ENCODE results near the gene CARD10.
"Not testable (repeated sequence)": the region's sequence is repeated elsewhere in the genome, so short reads cannot be mapped to it uniquely, and the experiment has no call there.

The CARD10 gene

DNA sequence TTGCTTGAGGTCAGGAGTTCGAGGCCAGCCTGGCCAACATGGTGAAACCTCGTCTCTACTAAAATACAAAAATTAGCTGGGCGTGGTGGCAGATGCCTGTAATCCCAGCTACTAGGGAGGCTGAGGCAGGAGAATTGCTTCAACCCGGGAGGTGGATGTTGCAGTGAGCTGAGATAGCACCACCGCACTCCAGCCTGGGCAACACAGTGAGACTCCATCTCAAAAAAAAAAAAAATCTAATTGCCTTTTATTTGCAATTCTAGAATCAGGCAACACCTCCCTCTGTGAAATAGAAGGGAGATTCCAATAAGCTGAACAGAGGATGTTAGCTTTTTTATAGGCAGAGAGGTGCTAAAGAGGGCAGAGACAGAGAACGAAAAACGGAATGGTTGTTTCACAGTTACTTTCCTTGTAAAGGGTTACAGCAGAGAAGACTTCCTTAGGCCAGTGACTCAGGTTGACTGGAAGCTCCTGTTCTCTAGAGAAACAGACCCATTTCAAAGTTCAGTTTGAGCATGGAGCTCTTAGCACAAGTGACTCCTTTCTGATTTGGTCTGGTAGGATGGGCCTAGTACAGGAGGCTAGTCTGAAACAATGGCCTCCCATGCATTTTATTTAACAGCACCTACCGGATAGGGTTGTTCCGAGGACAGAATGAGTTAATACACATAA lies 8.0 kb upstream of the CARD10 start:
- DNase-seq (ENCODE audit: low read depth in 2 of 2), result not testable (repeated sequence)

DNA sequence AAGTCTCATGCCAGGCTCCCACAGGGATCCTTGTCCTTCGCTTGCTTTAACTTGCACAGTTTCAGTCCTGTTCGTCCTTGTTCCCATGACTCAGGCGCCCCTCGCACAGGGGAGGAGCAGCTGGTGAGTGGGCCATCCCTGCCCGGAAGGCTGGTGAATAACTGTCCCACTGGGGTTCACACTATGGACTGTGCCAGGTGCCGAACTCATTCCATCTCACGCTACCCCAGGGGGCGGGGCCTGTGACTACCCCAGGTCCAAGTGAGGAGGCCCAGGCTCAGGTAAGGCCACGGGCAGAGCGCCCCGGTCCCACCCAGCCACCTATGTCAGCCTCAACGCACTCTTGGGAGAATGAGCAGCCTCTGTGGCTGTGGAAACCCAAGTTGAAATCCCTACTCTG lies 7.2 kb upstream of the CARD10 start:
- DNase-seq (ENCODE audit: low read depth in 2 of 2), result no peak

DNA sequence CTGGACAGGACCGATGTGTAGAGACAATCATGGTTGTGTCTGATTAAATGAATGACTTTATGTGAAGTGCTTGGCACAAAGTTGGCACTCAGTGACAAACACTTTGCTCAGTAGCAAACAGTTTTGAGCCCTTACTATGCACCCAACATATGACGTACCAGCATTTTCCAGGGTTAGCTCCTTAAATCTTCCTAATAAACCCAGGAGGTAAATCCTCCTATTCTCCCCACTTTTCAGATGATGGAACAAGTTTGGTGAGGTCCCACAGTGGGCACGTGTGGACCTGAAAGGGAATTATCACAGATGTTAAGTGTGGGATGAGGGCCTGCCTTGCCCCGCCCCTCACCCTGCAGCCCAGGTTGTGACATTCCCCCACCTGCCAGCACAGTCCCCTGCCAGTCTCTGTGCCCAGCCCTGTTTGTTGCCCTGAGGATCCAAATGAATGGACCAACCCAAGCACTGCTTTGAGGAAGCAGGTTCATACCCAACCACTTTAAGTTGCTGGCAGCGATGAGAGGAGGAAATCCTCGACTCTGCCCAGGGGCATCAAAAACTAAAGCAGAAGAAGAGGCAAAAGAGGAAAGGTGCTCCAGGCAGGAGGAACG lies 6.6 kb upstream of the CARD10 start:
- DNase-seq (ENCODE audit: low read depth in 2 of 2), result no peak

DNA sequence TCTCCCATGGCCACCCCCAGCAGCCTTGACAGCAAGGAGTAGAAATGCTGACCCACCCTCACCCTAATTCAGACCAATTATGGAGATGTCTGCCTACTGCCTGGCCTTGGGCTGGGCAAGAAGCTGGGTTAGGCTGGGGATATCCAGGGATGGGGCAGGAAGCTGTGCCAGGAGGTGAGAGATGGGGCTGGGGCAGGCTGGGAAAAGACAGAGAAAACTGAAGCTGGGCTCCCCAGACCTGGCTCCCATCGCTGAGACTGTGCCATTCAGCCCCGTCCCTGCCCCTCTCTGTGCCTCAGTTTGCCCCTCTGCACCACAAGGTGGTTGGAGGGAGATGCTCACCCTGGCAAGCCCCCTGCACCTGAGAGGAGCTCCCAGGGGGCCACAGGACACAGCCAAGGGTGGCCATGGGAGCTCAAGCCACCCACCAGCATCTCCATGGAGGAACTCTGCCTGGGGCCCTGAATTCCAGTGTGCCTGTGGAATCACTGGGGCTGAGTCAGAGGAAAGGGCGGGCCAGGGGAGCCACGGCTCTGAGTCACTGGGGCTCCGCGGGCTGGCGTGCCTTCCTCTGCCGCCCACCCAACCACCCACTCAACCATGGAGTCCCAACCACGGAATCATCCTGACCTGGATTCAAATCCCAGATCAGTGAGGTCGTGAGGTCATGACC lies 6.0 kb upstream of the CARD10 start:
- DNase-seq (ENCODE audit: low read depth in 2 of 2), result no peak

DNA sequence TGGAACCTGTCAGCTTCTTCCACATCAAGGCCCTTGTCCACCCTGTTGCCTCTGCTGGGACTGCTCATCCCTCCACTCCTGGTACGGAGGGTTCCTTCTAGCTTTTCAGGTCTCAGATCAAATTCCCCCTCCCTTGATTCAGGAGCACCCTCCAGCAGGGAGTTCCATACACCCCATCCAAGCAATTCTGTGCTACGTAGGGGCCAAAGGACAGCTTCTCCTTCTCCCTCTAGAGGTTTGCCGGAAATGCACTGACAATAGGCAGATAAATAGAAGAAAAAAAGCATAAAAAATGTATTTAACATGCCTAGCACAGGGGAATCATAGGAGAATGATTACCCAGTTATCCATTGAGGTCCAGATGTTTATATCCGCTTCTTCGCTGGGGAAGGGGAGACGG lies 3.3 kb upstream of the CARD10 start:
- no peak for DNase-seq (ENCODE audit: low read depth in 2 of 2)

DNA sequence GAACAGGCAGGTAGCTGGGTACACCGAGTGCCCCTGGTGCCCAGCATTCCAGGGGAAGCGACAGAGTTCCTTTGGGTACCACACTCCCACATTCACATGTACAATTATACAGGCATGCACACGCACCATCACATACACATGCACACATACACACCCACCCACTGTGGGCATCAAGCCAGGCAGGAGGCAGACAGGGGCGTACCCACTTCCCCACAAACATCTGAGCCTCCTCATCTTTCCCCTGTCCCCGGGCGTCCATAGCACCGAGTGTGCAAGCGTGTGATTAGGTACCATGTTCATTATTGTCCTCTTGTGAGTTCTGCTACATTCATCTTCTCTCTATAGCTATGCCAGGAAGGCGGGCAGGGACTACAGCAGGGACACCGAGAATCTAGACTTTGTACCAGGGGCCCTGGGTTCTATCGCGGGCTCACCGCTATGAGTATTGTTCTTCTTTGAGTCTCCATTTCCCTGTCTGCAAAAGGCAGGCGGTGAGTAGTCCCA lies 2.1 kb upstream of the CARD10 start:
- no peak for DNase-seq (ENCODE audit: low read depth in 2 of 2)

DNA sequence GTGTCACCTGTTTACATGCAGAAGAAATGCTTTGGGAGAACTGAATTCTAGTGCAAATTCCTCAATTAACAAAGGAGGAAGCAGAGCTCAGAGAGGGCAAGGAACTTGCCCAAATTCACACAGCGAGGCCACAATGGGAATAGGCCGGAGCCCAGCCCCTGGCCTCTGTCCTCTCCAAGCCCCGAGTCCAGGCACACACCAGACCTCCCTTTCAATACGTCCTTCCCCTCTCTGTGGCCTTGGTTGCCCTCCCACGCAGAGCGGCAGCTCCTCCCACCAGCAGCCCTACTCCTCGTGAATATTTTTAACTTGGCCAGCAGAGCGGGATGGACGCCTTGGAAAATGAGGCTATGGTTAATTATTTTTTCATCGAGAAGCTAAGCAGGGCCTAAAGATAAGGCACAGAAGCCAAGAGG lies 1.6 kb upstream of the CARD10 start:
- DNase-seq (ENCODE audit: low read depth in 2 of 2), result no peak

DNA sequence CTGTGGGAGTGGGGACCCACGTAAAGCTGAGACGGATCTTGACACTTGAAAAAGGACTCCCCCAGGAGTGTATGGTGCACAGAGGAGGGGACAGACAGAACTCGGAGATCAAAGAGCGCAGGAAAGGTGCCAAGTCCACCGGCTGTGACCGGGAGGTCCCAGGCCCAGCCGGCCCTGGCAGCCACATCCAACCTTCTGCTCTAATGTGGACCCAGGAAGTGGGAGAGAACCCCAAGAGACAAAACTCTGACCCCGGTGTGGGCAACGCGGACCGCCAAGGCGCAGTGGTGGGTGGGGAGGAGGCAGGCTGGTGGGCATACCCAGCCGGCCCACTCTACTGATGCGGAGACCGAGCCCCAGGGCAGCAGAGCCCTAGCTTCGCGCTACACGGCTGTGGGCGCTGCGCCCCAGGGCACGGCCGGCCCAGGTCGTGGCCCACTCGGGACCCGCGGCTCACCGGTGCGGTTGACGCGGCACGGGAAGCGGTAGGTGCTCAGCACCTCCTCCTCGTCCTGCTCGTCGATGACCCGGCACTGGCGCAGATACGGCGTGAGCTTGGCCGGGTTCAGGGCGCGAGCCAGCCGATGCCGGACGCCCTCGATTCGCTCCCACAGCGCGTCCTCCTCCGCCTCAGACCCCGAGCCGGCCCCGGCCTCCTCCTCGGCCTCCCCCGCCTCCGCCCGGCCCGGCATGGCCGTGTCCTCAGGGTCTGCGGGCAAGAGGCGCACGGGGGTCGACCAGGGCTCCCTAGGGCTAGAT lies 527 bp downstream of the CARD10 start:
- no peak for DNase-seq (ENCODE audit: low read depth in 2 of 2)

DNA sequence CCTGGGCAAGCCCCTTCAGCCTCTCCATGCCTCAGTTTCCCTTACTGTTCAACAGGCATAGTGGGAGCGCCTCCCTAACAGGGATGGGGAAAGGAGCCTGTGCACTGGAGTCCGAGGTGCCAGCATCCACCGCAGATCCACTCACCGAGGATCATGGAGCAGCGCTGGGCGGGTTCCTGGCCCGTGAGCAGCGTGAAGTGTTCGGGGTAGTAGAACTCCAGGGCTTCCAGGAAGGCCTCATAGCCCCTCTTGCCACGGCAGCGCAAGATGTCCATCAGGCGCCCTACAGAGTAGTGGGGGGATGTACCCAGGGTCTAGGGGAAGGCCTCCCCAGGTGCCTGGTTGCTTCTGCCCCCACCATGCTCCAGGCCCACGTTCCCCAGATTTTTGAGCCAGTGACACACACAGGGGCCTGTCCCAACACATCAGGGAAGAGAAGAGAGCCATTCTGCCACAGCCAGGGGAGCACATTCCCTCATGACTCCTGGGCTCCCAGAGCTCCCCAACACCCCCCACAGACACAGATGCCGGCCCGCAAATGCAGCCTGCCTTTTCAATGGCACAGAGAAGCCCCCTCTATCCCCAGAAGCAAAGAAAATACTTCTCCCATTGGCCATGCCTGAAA lies 1.3 kb downstream of the CARD10 start:
- DNase-seq (ENCODE audit: low read depth in 2 of 2), result no peak

DNA sequence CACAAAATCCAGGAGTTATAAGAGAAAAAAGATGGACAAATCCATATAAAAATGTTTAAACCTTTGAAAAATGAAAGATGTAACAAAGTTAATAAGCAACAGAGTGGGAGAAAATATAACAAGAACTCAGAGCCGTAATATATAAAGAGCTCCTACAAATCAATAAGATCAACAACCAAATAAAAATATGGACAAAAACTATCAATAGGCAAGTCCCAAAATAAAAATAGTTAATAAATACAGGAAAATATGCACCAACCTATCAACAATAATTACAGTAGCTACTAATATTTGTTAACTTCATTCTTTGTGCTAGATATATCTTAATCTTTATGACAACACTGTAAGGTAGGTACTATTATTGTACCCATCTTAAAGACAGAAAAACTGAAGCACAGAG lies 2.8 kb downstream of the CARD10 start:
- no peak for DNase-seq (ENCODE audit: low read depth in 2 of 2)

DNA sequence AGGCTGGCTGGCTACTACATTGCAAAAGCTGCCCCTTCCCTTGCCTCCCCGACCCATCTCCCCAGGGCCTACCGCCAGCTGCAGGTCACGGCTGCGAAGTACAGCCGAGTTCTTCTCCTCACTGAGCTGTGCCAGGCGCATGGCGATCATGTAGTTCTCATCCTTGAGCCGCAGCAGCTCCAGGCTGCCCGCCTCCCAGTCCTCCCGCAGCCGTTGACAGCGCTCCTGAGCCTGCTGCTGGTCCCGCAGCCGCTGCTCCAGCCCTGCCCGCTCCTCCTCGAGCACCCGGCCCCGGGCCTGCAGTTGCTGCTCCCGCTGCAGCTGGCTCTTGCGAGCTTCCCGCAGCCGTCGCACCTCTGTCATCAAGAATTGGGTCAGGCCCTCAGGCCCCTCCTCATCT lies 3.3 kb downstream of the CARD10 start:
- DNase-seq (ENCODE audit: low read depth in 2 of 2), result no peak

DNA sequence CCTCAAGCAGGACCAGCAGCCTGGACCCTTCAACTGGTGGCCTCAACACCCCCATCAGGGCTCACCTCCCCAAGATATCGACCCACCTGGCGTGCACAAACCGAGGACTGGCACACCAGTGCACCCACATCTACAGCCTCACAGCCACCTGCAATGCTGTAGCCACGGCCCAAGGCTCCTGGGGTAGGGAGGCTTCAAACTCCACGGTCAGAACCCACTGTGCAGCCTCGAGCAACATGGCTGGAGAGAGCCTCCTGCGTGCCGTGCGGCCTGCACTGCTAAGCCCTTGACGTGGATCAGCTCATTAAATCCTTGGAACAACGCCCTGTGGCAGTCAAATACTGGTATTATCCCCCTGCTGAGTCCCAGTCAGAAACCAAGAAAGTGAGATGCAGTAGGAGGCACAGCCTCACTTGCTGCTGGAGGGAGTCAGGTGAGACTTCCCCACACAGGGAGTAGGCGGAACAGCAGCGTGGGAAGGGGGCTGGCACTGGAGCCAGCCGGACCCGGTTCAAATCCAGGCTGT lies 4.6 kb downstream of the CARD10 start:
- no peak for DNase-seq (ENCODE audit: low read depth in 2 of 2)

DNA sequence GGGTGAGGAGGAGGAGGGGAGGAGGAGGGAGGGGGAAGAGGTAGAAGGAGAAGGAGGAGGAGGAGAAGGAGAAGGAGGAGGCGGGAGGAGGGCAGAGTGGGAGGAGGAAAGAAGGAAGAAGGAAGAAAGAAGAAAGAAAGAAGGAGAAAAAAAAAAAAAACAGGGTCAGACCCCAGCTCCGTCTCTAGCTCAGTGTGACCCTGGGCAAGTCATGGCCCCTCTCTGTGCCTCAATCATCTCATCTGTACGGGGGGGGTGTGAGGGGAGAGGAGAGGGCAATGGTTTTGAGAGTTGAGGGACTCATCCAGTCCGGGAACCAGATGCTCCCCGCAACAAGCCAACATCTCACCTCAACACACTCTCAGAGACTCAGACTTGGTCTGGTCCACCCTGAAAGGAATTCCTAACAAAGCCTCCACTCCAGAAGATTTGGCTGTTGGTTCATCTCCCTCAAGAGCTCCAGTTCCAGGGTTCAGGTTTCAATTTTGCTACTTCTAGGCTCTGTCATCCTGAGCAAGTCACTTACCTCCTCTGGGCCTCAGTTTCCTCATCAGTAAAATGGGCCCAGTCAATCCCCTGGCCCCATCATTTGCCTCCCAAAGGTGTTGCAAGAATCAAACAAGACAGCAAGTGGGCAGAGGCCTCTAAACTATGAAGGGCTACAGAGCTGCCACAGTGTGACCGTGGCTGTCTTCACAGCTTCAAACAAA lies 7.7 kb downstream of the CARD10 start:
- no peak for DNase-seq (ENCODE audit: low read depth in 2 of 2)

DNA sequence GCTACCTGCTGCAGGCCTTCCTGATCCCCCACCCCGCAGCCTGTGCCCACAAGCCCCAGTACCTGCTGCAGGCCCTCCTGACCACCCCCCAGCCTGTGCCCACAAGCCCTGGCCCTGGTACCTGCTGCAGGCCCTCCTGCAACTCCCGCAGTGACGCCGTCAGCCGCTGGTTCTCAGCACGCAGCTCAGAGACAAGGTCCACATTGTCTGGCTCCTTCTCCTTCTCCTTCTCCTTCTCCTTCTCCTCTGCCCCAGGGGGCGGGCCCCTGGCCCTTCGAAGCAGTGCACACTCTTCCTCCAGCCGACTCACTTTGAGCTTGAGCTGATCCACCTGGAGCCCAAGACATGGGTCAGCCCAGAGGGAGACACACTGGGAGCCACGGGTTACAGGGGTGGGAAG lies 9.1 kb downstream of the CARD10 start:
- no peak for DNase-seq (ENCODE audit: low read depth in 2 of 2)

DNA sequence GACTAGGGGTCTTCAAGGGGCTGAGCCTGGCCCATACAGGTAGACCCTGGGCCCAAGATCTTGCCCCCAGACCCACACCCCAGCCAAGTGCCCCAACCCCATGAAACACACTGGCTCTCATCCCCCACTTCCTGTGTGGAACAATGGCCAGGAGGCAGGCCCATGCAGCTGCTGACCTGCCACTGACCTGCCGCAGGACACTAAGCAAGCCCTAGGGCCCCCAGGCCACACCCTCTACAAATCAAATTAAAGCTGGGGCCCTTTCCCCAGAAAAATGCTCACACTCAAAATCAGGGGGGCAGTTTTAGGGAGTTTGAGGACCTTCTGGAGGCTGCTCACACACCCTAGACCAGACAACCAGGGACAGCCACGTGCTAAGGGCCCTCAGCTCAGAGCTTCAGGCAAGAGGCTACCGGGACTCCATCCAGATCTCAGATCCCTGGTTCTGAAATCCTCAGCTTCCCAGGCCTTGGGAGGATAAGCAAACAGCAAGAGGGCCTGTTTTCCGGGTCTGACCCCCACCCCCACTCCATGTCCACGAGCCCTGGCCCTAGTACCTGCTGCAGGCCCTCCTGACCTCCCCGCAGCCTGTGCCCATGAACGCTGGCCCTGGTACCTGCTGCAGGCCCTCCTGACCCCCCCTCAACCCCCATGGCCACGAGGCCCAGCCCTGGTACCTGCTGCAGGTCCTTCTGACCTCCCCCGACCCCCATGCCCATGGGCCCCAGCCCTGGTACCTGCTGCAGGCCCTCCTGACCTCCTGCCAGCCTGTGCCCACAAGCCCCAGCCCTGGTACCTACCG lies 10.0 kb downstream of the CARD10 start:
- DNase-seq (ENCODE audit: low read depth in 2 of 2), result no peak

DNA sequence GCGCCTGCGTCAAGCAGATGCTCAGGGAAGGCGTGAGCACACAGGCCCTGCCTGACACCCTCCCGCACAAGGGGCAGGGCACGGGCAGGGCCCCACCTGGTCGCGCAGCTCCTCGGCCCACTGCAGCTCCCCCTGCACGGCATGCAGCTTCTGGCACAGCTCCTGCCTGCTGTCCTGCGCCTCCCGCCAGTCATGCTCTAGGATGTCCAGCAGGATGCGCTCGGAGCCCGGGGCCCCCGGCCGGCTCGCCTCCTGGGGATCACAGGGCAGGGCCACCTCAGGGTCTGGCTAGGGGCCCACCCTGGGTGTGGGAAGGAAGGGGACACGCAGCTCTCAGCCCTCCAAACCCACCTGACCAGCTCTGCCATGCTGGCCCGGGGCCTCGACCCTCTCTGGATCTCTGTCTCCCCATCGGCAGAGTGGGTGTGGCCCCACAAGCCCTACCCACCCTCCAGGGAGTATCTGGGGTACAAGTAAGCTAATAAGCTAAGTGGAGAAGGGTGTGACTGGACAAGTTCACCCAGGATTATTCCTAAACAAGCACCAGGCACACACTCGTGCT lies 10.7 kb downstream of the CARD10 start:
- DNase-seq (ENCODE audit: low read depth in 2 of 2), result no peak

DNA sequence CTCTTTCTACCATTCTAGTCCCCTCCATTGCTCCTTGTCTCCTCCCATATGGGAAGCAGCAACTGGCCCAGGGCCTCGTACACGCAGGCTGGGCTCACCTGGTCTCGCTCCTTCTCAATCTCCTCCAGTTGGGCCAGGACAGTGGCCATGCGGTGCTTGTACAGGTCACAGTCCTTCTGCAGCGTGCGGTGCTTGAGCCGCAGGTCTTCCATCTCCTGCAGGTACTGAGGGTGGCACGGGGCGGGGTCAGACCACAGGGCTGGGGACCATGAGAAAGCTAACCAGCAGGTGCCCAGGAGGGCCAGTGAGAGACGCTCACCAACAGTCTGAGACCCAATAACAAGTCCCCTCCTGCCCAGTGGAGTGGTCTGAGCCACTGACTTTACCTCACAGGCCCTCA lies 11.5 kb downstream of the CARD10 start:
- DNase-seq (ENCODE audit: low read depth in 2 of 2), result no peak

DNA sequence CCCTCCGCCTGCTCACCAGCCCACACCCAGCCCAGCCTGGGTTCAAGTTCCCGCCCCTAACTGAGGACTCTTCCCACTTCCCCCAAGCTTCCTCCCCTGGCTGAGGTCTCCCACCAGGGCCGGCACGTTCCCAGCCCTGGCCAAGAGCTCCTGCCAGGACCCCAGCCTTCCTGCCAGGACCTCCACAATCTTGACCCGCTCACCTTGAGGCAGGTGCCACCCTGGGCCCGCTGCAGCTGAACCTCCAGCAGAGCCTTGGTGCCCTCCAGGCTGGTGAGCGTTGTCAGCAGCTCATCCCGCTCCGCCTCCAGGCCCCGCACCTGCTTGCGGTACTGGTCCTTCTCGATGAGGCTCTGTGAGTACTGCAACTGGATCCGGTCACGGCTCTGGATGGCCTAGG lies 13.2 kb downstream of the CARD10 start:
- no peak for DNase-seq (ENCODE audit: low read depth in 2 of 2)

DNA sequence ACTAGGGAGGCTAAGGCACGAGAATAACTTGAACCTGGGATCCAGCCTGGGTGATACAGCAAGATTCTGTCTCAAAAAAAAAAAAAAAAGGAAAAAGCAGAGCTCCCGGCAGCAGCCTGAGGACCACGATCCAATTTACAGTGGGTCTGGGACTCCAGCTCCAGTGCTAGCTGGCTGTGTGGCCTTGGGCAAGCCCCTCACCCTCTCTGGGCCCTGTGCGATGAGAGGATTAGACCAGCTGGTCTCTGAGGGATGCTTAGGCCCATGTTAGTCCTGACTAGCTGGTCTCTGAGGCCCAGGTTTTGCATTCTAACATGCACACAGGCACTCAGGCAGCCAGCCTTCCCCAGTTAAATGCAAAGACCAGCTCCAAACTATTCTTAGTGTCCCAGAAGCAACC lies 13.7 kb downstream of the CARD10 start:
- DNase-seq (ENCODE audit: low read depth in 2 of 2), result no peak

DNA sequence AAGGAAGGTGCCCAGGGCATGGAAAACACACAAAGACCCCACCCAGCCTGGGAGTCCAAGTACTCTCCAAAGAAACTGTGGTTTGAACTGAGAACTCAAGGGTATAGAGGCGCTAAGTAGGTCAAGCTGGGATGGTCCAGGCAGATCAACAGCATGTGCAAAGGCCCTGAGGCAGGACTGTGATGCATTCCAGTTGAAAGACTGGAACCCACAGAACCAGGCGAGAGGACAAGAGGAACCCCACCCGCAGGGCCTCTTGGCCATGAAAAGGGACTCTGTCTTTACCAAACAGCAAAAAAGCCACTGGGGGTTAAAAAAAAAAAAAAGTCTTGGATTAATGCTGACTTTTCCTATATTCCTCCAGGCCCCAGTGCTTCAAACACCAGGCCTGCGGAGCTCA lies 14.3 kb downstream of the CARD10 start:
- DNase-seq (ENCODE audit: low read depth in 2 of 2), result no peak

All from stimulated activated CD4-positive, alpha-beta T cell treated with anti-CD3 and anti-CD28 coated beads, Interleukin-1b, Interleukin-23, amount 100 ng/mL, for 1 hour (primary cell).